Astrocyte (in vitro differentiated cells and primary cell): ENCODE data around the gene SCNN1G. TPM values are rescaled to one million over a fixed set of nuclear protein-coding genes. Genes with fewer than 3 reads are reported as not detected.

Experiments used
- DNase-seq: peaks from one replicate; pipeline ENCODE4 v3.0.0-alpha.2; 2010; ENCODE audit warnings: low read depth
- FAIRE-seq: peaks from 2 replicates; lab custom pipeline; 2011; peaks lifted over from hg19 to GRCh38; lab: Jason Lieb, UNC
- H2AFZ ChIP-seq: 2 replicates; pipeline ENCODE4 v1.6.0; 2012; ENCODE audit warnings: low read depth, low read length, inconsistent platforms
- H3K27ac ChIP-seq: 2 replicates; pipeline ENCODE4 v1.5.1; 2011; ENCODE audit warnings: low read depth, low read length, inconsistent platforms
- H3K27me3 ChIP-seq: 2 replicates; pipeline ENCODE4 v1.6.0; 2011; ENCODE audit warnings: low read length, inconsistent platforms; ENCODE audit not compliant: insufficient read depth
- H3K36me3 ChIP-seq: 2 replicates; pipeline ENCODE4 v1.5.1; 2011; ENCODE audit warnings: low read length, inconsistent platforms; ENCODE audit not compliant: insufficient read depth
- H3K4me1 ChIP-seq: 2 replicates; pipeline ENCODE4 v1.5.1; 2011; ENCODE audit warnings: low read length, inconsistent platforms; ENCODE audit not compliant: insufficient read depth
- H3K4me2 ChIP-seq: 2 replicates; pipeline ENCODE4 v1.6.0; 2012; ENCODE audit warnings: low read length, inconsistent platforms
- H3K4me3 ChIP-seq: 2 replicates; pipeline ENCODE4 v1.5.1; 2011; ENCODE audit warnings: low read depth, mild to moderate bottlenecking, low read length, inconsistent platforms; ENCODE audit not compliant: insufficient read depth
- H3K79me2 ChIP-seq: 2 replicates; pipeline ENCODE4 v1.6.0; 2012; ENCODE audit warnings: mild to moderate bottlenecking, low read length, inconsistent platforms; ENCODE audit not compliant: insufficient read depth
- H3K9ac ChIP-seq: 2 replicates; pipeline ENCODE4 v1.6.0; 2012; ENCODE audit warnings: mild to moderate bottlenecking, low read length, inconsistent platforms
- H3K9me3 ChIP-seq: 2 replicates; pipeline ENCODE4 v1.5.1; 2012; ENCODE audit warnings: low read depth, mild to moderate bottlenecking, low read length, inconsistent platforms; ENCODE audit not compliant: insufficient read depth
- H4K20me1 ChIP-seq: 2 replicates; pipeline ENCODE4 v1.6.0; 2012; ENCODE audit warnings: low read length, inconsistent platforms; ENCODE audit not compliant: insufficient read depth
- H3K27ac Mint-ChIP-seq: one replicate; pipeline ENCODE4 v1.8.0; 2021; ENCODE audit warnings: mild to moderate bottlenecking, mixed read lengths; ENCODE audit not compliant: unreplicated experiment
- H3K27me3 Mint-ChIP-seq: one replicate; pipeline ENCODE4 v1.8.0; 2021; ENCODE audit warnings: low read depth, mixed read lengths; ENCODE audit not compliant: unreplicated experiment
- H3K36me3 Mint-ChIP-seq: one replicate; pipeline ENCODE4 v1.8.0; 2021; ENCODE audit warnings: low read depth, mixed read lengths; ENCODE audit not compliant: unreplicated experiment
- H3K4me1 Mint-ChIP-seq: one replicate; pipeline ENCODE4 v1.8.0; 2021; ENCODE audit warnings: low read depth, mixed read lengths; ENCODE audit not compliant: unreplicated experiment
- H3K4me3 Mint-ChIP-seq: one replicate; pipeline ENCODE4 v1.8.0; 2021; ENCODE audit warnings: mild to moderate bottlenecking, moderate library complexity, mixed read lengths; ENCODE audit not compliant: unreplicated experiment
- H3K9me3 Mint-ChIP-seq: one replicate; pipeline ENCODE4 v1.8.0; 2021; ENCODE audit warnings: mild to moderate bottlenecking, mixed read lengths; ENCODE audit not compliant: unreplicated experiment
- EZH2 ChIP-seq: IDR thresholded peaks from 2 replicates; pipeline ENCODE4 v1.6.1; 2012; ENCODE audit warnings: mild to moderate bottlenecking, low read length, inconsistent platforms; ENCODE audit not compliant: insufficient read depth
- total RNA-seq: library from RNA; stranded (reverse); gene quantifications from 2 replicates; pipeline ENCODE4 v1.2.1, GENCODE V29; 2021
- TF ChIP-seq, protein P1 (sequence below): IDR thresholded peaks from 2 replicates; pipeline ENCODE4 v1.5.1; 2011; ENCODE audit warnings: low read depth, mild to moderate bottlenecking, inconsistent platforms, low read length, moderate library complexity; ENCODE audit not compliant: insufficient read depth

The SCNN1G gene
- total RNA-seq, 1 donor from 2014 or later = not detected

DNA sequence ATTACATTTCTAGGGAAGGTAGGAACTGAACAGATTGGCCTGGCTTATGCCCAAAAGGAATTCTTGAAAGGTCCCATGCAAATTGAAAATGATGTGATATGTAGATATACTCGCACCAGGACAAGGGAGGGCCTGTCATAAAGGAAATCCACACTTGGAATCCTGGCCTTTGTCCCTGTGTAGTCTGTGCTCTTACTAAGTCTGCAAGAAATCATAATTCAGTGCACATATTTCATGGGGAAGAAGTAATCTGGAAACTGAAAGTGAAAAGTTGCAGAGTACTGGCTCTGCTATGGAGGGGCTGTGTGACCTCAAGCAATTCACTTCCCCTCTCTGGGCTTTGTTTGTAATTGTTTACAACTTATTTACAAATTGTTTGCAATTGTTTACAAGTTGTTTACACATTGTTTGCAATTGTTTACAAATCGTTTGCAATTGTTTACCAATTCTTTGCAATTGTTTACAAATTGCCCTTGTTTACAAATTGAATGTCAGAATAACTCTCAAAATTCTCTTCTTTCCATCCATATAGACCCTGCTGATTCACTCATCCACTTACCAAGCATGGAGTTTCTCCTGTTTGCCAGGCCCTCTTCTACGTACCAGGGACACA, 12.9 kb downstream of the SCNN1G start:
- no peaks in the 10 kb centered on the region for H3K36me3 ChIP-seq
- Mint-ChIP-seq H3K27ac (no peak overlapping the region), H3K4me3 (no peak overlapping the region), H3K27me3 (peaks cover 39% of the 10 kb centered on the region), H3K4me1 (peaks cover 5% of the 10 kb centered on the region), H3K9me3 (no peaks in the 10 kb centered on the region), H3K36me3 (peaks cover 2% of the 10 kb centered on the region)
- no peaks in the 10 kb centered on the region for H3K9me3 ChIP-seq
- no peak overlapping the region for H3K4me3 ChIP-seq
- TF ChIP-seq EZH2 = no peak
- TF ChIP-seq, protein P1, sequence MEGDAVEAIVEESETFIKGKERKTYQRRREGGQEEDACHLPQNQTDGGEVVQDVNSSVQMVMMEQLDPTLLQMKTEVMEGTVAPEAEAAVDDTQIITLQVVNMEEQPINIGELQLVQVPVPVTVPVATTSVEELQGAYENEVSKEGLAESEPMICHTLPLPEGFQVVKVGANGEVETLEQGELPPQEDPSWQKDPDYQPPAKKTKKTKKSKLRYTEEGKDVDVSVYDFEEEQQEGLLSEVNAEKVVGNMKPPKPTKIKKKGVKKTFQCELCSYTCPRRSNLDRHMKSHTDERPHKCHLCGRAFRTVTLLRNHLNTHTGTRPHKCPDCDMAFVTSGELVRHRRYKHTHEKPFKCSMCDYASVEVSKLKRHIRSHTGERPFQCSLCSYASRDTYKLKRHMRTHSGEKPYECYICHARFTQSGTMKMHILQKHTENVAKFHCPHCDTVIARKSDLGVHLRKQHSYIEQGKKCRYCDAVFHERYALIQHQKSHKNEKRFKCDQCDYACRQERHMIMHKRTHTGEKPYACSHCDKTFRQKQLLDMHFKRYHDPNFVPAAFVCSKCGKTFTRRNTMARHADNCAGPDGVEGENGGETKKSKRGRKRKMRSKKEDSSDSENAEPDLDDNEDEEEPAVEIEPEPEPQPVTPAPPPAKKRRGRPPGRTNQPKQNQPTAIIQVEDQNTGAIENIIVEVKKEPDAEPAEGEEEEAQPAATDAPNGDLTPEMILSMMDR = no peak
- no peak overlapping the region for H3K4me2 ChIP-seq
- no peaks in the 10 kb centered on the region for H3K79me2 ChIP-seq
- no peaks in the 10 kb centered on the region for H4K20me1 ChIP-seq
- H3K4me1 ChIP-seq = no peaks in the 10 kb centered on the region
- no peak for FAIRE-seq
- H2AFZ ChIP-seq = no peak overlapping the region
- no peak overlapping the region for H3K27ac ChIP-seq
- peaks cover 7% of the 10 kb centered on the region for H3K27me3 ChIP-seq
- no peak overlapping the region for H3K9ac ChIP-seq
- DNase-seq = no peak

DNA sequence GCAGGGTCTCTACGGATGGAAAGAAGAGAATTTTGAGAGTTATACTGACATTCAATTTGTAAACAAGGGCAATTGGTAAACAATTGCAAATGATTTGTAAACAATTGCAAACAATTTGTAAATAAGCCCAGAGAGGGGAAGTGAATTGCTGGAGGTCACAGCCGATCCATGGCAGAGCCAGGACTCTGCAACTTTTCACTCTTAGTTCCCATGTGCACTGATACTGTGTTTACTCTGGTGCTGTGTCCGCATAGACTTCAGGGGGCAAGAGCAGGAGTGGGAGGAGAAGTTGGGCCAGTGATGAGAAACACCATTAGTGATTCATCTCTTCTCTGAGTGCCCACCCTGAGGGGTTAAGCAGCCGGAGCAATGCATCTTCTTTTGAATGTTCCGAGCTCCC, 14.0 kb downstream of the SCNN1G start:
- Mint-ChIP-seq H3K9me3 (no peaks in the 10 kb centered on the region), H3K4me3 (no peak overlapping the region), H3K27ac (no peak overlapping the region), H3K4me1 (peaks cover 5% of the 10 kb centered on the region), H3K36me3 (peaks cover 2% of the 10 kb centered on the region), H3K27me3 (peaks cover 45% of the 10 kb centered on the region)
- H3K27me3 ChIP-seq = peaks cover 7% of the 10 kb centered on the region
- H3K4me1 ChIP-seq = no peaks in the 10 kb centered on the region
- H3K79me2 ChIP-seq = no peaks in the 10 kb centered on the region
- no peak for TF ChIP-seq EZH2
- TF ChIP-seq, protein P1 = no peak
- H4K20me1 ChIP-seq = no peaks in the 10 kb centered on the region
- no peak overlapping the region for H2AFZ ChIP-seq
- FAIRE-seq (no peak), DNase-seq (no peak)
- H3K4me2 ChIP-seq = no peak overlapping the region
- no peaks in the 10 kb centered on the region for H3K9me3 ChIP-seq
- H3K9ac ChIP-seq = no peak overlapping the region
- H3K36me3 ChIP-seq = no peaks in the 10 kb centered on the region
- no peak overlapping the region for H3K4me3 ChIP-seq
- no peak overlapping the region for H3K27ac ChIP-seq

DNA sequence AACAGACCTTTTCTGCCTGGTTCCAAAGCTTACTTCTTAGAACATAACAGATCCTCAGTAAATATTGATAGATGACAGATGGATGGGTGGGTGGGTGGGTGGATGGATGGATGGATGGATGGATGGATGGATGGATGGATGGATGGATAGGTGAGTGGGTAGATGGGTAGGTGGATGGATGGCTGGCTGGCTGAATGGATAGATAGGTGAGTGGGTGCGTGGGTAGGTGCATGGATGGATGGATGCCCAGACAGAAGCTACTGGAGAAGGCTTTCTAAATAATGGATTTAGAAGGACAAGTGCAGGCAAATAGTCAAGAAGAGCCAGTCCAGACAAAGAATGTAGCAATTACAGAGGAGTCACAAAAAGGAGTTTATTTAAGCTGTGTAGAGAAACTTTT, 19.6 kb downstream of the SCNN1G start:
- no peak overlapping the region for H3K4me2 ChIP-seq

More for the DNA sequence above, 19.6 kb downstream of the SCNN1G start:
- no peak overlapping the region for H3K27ac ChIP-seq
- no peak overlapping the region for H3K4me3 ChIP-seq
- H3K27ac Mint-ChIP-seq = no peak overlapping the region
- H3K4me1 ChIP-seq = no peaks in the 10 kb centered on the region
- H3K27me3 ChIP-seq = no peaks in the 10 kb centered on the region
- no peak for DNase-seq
- no peak for FAIRE-seq
- TF ChIP-seq EZH2 = no peak
- TF ChIP-seq, protein P1 = no peak
- H3K9ac ChIP-seq = no peak overlapping the region
- no peaks in the 10 kb centered on the region for H3K9me3 Mint-ChIP-seq
- H3K79me2 ChIP-seq = no peaks in the 10 kb centered on the region
- no peaks in the 10 kb centered on the region for H3K9me3 ChIP-seq
- no peak overlapping the region for H3K4me3 Mint-ChIP-seq
- no peaks in the 10 kb centered on the region for H3K36me3 Mint-ChIP-seq
- no peaks in the 10 kb centered on the region for H3K4me1 Mint-ChIP-seq
- no peaks in the 10 kb centered on the region for H3K36me3 ChIP-seq
- peaks cover 32% of the 10 kb centered on the region for H3K27me3 Mint-ChIP-seq
- no peak overlapping the region for H2AFZ ChIP-seq
- no peaks in the 10 kb centered on the region for H4K20me1 ChIP-seq
